Glomerular visceral epithelial cell (primary cell): ENCODE data around the gene EPHA7.

Source experiments
- DNase-seq: peaks from one replicate; pipeline ENCODE4 v3.0.0-alpha.2; 2016; ENCODE audit errors: extremely low spot score

The EPHA7 gene

DNA sequence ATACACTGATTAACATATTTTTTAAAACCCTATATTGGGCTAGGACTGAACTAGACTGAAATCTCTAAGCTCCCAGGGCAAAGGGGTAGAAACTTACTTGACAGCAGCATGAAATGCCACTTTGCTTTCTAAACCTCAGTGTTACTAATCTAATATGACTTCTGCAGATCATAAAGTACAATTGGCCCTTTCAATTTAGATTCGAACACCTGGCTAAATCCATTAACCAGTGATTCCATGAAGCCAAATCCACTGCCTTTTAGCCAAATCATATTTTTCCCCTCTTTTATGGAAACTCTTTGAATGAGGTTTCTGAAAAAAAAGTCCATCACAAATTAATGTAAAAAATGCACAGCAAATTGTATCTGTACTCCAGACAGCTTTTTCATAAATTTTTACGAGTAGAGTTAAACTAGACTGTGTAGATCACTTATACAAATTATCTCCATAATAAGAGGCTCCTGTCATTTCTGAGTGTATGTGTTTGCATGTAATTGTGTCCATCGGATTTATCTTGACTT is 25.7 kb downstream of the EPHA7 start:
- no peak for DNase-seq

DNA sequence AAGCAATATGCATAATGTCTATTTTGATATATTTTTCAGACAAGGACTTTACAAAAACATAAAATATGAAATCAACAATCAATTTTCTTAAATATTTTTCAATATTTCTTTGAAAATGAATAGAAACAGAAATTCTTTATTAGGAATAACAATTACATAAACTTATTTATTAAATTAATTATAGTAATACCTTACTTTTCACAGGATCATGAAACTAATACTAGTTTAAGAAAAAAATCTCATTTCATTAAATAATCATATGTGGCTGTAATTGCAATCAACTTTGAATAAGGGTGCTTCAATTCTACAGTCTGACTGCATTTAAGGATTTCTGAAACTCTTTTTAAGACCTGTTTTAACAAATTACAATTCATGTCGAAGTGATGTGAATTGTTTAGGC is 26.6 kb downstream of the EPHA7 start:
- DNase-seq: no peak

DNA sequence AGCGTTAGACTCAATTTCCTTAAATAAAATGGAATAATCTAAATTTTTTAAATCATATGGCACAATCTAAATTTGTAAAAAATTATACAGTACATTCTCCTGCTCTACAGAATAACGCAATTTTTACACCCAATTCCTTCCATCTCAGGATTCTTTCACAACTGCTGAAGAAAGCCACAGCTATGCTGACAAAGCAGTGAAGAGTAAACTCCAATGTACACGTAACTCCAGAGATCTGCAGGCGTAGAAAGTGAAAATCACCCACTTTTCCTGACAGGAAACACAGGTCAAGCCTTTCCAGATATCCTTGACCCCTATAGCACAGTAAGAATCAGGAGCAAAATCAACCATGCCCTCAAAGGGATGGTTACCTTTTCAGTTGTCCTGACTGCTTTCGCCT is 27.4 kb downstream of the EPHA7 start:
- peak; percentile 4 for DNase-seq

DNA sequence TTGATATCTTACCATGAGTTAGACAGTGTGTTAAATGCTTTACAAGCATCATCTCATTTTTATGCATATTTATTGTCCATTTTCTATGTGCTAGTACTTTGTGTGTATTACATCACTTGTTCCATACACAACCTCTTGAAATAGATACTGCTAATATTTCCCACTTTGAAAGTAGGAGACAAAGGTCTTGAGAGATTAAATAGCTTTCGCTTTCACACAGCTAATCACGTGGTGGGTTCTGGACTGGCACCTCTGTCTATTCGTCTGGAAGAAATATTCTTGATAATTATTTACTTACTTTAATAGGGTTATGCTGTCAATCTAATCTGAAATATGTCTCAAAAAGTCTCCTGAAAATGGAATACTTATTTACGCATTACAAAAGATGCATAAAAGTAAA is 30.2 kb downstream of the EPHA7 start:
- no peak for DNase-seq

DNA sequence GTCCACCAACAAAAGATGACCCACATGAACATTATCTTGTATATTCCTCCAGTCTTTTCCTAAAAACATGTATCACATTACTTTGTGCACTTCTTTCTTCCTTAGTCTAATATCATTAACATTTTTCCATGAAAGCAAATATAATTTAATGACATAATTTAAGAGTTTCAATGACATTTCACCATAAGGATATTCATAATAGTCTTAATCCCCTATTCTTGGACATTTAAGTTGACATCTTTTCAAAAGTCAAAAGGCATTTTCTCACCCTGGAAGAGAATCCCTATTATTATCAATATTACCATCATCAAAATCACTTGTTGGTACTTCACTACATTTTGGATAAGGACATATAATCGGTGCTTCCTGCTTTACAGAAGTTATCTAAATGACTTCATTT is 31.3 kb downstream of the EPHA7 start:
- DNase-seq: no peak

DNA sequence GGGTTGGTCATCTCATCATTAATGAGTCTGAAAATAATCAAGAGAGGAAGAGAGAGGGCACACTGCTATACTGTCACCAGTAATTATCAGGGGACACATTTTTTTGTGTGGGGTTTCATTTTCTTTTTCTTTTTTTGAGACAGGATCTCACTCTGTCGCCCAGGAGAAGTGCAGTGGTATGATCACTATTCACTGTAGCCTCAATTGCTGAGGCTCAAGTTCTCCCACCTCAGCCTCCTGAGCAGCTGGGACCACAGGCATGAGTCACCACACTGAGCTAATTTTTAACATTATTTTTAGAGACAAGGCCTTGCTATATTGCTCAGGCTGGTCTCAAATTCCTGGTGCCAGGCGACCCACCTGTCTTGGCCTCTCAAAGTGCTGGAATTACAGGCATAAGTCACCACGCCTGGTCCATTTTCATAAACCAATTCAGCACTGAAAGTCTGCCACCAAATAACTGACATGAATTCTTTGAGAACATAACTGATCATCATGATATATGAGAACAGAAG is 43.3 kb downstream of the EPHA7 start:
- no peak for DNase-seq

DNA sequence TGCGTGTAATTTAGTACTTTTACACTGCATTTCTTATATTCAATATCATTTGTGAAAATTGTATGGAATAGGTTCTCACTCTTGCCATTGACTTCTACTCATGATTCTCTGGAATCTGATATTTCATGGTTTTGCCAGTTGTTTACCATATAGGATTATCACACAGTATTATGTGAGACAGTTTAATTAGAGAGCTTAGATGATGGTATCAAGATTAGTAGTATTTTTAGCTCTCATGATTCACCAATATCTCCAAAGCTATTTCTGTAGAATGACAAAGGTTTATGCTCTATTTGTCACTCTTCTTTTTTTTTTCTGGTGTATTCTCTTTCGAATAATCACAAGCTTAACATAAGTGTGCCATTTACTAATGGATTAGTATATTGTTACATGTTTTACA is 45.9 kb downstream of the EPHA7 start:
- no peak for DNase-seq

DNA sequence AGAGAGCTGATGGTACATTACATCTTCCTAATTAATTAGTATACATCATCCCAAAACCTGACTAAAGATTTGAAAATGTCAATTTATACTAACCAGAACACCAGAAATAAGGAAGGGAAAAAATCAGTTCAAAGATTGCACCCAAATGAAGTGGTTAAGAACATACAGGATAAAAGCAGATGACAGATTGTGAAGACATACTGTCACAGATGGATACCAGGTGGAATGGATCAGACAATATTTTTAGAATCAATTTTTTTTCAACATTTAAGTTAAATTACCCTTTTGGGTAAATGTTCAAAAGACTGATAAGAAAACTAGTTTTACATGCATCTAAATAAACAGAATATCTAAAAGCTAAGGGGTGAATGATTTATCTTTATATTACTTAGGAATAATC is 47.6 kb downstream of the EPHA7 start:
- no peak for DNase-seq

DNA sequence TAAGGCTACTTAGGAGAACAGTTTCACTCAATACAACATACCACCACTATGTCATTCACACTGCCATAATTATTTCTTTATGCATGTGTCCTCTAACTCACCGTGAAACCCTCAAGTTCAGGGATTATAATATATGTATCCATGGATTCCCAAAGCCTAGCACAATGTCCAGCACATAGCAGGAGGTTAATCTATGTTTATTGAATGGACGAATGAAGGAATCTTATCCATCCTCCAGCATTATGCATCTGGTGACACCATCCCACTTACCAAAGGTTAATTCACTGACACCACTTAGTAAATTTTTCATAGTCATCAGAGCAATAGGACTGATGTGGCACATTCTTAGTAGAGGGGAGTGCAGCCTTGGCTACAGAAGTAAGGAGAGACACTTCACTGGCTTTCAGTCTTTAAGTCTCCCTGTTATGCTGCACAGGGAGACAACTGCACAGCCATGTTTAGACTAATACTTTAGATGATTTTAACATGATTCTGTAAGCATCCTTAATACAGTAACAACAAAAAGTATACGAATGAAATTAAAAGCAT is 49.7 kb downstream of the EPHA7 start:
- no peak for DNase-seq

DNA sequence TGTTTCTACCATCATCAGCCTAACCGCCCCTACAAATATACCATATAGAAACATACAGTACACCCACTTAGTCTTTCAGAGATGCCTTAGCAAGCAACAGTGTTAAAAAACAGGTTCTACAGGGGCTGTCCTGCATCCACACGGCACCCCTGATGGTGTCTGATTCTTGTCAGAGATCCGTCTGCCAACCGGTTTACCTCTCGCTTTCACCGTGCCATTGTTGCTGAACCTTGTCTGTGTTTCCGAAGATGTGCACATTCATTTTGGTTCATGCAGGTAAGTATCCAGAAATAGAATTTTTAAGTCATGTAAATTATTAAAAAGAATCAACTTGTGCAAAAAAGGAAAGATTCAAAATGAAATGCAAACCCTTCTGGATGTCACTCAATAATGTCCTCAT is 52.9 kb downstream of the EPHA7 start:
- no peak for DNase-seq

DNA sequence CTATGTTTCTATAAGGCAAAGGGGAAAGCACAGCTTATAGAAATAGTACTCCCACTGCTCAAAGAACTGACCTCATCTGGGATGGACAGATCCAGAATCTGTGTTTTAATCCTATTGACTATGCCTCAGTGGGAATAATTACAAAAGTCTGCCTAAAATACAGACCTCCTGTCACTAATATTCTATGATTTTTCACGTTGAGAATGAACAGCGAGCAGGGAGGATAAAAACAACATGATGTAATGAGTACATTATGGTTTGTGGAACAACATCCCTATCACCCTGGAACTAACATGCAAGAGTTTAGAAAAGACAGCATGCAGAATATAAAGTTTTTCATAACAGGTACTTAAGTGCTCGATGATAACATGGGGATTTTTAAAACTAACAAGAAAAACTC is 53.9 kb downstream of the EPHA7 start:
- no peak for DNase-seq

DNA sequence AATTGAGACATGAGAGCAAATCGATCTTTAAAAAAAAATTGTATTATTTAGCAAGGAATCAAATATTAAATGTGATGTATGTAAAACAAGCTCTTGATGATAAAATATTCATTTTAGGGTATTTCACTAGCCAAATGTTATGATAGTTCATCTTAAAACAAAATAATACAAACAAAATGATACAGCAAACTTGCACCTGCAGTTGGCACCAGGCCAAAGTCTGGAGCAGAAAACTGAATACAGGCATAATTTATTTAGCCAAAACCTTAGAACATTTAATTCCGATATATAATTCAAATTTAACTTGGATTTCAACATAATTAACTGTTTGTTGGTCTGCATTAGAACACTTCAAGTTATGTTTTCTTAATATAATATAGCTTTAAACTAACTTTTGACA is 60.9 kb downstream of the EPHA7 start:
- no peak for DNase-seq

DNA sequence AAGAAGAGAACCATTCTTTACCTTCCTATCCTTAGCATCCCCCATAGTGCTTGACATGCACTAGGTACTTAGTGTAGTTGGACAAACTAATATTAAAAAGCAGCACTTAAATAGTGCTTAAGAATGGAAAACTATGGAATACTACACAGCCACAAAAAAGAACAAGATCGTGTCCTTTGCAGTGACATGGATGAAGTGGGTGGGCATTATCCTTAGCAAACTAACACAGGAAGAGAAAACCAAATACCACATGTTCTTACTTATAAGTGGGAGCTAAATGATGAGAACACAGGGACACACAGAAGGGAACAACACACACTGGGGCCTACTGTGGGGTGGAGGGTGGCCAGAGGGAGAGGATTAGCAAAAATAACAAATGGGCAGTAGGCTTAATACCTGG is 66.8 kb downstream of the EPHA7 start:
- no peak for DNase-seq

DNA sequence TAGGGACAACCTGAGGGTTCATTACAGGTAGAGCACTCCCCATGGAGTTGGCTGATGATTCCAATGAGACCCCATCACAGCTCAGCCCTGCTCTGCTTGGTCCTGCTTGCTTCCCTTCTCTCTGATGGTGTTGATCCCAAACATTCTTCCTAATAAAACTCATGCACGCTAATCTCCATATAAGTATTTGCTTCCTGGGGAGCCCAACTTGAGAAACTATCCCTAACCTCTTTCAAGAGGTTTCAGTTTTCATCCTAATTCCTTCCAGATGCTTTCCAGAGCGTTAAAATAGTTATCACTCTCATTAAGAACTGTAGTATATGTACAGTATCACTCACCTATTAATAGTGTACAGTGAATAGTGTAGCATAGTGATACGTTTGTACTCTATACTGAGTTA is 68.1 kb downstream of the EPHA7 start:
- no peak for DNase-seq

DNA sequence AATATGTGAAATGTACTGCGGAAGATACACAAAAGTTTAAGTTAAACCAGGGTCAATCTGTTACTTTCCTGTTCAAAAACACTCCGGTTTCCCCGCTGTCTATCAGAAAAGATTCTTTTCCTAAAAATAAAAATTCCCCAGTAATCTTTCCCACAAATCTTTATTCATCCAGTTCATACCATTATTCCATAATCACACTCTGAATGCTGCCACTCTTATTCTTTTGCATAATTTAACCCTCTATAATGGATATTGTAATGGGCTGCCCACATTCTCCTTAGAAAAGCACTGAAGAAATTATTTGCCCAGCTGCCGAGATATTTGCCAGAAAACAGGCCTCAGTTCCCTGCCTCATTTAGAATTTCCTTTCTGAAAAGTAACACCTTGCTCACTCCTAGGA is 68.6 kb downstream of the EPHA7 start:
- no peak for DNase-seq

DNA sequence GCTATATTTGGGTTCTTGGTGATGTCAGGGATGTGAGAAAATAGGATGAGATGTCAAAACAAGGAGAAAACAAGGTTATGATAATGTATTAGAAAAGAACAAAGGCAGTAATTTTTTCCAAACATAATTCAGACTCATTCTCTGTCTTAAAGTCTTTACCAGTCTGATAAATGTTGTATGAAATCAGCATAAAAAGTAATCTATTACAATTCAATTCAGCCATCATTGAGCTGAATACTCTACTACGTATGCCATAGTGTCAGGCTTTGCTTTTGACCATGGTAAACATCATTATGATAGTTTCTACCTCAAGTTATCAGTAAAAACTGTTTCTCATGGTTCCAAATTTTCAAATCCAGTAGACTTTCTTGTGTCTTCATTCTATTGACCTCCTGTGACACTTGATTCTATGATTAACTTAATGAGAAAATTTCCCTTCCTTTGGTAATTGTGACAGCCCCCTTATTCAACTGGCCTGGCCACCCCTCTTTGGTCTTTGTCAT is 75.0 kb downstream of the EPHA7 start:
- no peak for DNase-seq

DNA sequence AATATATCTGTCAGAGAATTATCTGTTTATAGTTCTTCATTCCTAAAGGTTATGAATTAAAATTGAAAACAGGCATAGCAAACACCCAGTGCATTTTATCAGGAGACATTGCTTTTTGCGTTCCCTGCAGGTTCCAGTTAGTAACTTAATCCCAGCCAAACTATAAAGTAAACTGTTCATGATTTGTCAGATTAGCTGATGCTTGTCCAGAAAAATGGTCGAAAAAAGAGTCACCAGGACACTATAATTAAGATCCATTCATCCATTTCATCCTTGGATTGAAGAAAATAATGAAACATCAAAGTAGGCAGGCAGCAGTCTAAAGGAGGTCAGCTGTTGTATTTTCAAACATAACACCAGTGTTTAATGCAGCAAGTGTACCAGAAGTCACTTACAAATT is 75.9 kb downstream of the EPHA7 start:
- DNase-seq: no peak

DNA sequence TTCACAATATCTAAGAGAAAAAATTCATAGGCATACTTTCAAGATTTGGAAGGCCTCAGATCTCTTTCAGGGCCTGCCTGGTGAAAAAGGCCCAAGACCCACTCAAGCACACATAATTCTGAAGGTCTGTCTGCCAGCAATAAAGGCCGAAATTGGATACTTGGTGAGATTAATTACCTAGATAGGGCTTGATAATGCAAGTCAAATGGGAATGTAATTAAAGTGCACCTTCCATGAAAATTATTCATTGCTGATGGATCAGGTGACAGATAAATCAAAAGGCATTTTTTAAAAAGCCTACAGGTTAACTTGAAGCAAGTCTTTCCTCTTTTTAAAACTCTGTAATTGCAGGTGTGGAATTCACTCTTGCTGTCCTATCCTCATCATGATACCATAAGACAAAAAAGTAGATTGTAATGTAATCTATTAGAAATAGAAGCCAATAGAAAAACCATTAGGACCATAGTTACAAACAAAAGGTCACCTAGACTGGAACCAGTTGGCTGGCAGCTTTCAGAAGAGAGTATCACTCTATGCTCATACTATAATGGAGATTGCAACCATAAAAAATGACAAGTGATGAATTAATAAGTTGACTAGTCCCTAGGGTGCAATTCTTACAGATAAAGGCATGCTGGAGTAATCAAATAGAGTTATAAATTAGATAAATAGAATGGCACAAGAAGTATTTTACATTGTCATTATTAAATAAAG is 77.3 kb downstream of the EPHA7 start:
- DNase-seq: no peak

DNA sequence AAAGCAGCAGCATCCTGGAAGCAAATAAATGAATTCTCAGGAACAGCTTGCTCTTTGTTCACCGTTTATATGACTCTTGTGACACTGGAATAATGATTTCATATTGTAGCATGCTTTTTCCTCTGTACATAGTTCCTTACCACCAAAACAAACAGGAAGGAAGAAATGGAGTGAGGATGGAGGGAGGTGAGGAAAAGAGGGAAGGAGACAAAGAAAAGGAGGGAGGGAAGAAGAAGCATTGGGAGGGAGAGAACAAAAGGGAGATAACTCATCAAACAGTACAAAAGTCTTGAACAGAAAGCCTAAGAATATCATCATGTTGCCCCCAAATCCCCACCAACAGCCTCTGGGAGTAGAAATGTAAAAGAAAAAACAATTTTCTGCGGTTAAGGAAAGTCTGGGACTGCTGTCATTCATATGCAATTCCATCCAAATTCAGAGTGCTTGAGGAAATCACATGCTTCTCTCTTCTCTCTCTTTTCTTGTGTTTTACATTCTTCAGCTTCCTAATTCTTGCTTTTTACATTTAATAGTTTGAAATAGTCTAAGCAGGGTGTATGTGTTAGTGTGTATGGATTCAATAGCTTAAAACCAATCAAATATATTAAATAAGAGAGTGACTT is 81.5 kb downstream of the EPHA7 start:
- DNase-seq: no peak

DNA sequence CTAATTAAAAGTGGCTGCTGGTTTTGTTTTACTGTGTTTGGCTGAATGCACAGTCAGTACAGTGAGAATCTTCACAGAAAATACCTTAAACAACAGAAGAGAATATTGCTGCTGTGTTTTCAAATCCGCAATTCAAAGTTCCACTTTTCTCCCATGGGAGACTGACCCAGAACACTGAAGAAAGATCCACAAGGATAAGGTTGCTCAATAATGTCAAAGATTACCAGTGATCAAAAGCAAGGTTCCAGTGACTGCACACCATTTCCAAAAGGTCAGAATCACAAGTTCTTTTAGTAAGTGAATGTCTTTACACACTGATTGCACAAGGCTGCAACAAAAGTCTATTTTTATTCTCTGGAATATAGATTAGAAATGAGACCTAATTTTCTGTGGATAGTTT is 82.3 kb downstream of the EPHA7 start:
- no peak for DNase-seq

DNA sequence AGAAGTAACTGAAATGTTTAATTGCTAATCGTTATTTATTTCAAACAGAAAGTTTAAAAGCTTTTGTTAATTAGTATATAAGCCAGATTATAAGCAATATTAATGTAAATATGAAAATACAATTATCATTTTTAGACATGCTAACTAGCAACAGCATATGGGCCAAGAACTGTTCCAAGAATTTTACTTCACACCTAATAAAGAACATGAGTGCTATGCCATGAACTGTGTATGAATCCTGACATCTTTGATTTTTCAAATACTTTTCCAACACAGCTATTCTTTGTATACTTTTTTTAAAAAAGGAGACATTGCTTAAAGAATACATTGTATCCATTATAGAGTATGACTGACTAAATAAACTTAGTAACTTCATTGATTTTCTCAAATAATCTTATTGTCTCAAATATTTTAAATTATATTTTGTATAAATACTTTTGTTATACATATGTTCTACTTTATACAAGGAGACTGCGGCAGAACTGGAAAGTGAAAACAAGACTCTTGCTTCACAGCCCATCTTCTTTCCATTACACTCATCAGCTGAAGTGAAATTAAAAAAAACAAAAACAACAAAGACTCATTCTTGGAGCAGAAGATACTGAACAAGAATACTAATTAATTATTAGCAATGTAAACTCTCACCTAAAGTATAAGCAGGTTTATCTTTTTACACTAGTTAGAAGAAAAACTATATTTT is 89.9 kb downstream of the EPHA7 start:
- DNase-seq: no peak

DNA sequence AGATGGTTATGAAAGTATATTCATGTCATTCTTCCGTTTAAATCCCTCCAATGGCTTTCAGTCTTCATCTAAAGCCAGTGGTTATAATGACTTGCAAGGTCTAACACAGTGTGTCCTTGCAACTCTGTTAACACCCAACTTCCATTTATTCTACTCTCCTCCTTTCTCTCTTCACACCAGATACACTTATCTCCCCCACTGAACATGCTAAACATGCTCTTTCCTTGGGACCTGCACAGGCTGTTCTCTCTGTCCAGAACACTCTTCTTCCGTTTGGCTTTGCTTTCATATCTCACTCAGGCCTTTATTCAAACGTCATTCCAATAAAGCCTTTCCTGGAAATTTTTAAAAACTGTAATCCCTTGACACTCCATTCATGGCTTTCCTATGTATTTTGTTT is 91.5 kb downstream of the EPHA7 start:
- DNase-seq: no peak
